Left lung (tissue), 10 donors: ENCODE results near the gene FLT3LG. TPM values are rescaled to one million over a fixed set of nuclear protein-coding genes. Genes with fewer than 3 reads are reported as not detected.

Source experiments
- ATAC-seq: fragments of 200-7000 bp; cut with Tn5 transposase; one replicate; pipeline ENCODE4 v1.9.1; 2020; ENCODE audit warnings: moderate library complexity
- DNase-seq, 4 donors: peaks; one replicate each; pipeline ENCODE4 v3.0.0-alpha.2; 2013 to 2020
- H3K27ac ChIP-seq, 2 donors: fragments of 200-600 bp; sonication (generic) in 1 of 2; one replicate each; pipeline versions ENCODE4 v1.5.0 to v1.8.0; 2020 to 2021
- H3K27me3 ChIP-seq, 2 donors: fragments of 200-600 bp; sonication (generic) in 1 of 2; one replicate each; pipeline versions ENCODE4 v1.5.0 to v1.8.0; 2020 to 2021
- H3K36me3 ChIP-seq, 2 donors: fragments of 200-600 bp; sonication (generic) in 1 of 2; one replicate each; pipeline versions ENCODE4 v1.5.0 to v1.8.0; 2020 to 2021
- H3K4me1 ChIP-seq, 2 donors: fragments of 200-600 bp; one replicate each; pipeline ENCODE4 v1.8.0; 2021
- H3K4me3 ChIP-seq, 2 donors: fragments of 200-600 bp; sonication (generic) in 1 of 2; one replicate each; pipeline versions ENCODE4 v1.5.0 to v1.8.0; 2020 to 2021; ENCODE audit warnings: mild to moderate bottlenecking in 1 of 2
- H3K9me3 ChIP-seq, 2 donors: fragments of 200-600 bp; sonication (generic) in 1 of 2; one replicate each; pipeline versions ENCODE4 v1.5.0 to v1.8.0; 2020 to 2021
- intact Hi-C, 2 donors: fragments of 100-400 bp; cut with DNase I; formaldehyde crosslinking; loops; one replicate each; pipeline versions ENCODE4 v1.11.2 to v1.14.2; 2022
- polyA plus RNA-seq, 6 donors: library from polyadenylated mRNA; unstranded; fragments of 120-200 nt; gene quantifications; one replicate each; pipeline ENCODE4 v1.2.1, GENCODE V29; 2013; ENCODE audit not compliant: insufficient read length in 6 of 6
- total RNA-seq, 2 donors: library from RNA; stranded (reverse); fragmentation: NEBNext Ultra II Directional; extraction: Animal tissue kit (Norgen Biotek cat#: 25700); gene quantifications; one replicate each; pipeline ENCODE4 v1.2.1, GENCODE V29; 2021
- TF ChIP-seq, protein P1 (sequence below), 2 donors: fragments of 200-600 bp; sonication (generic) in 1 of 2; IDR thresholded peaks; one replicate each; pipeline versions ENCODE4 v1.5.0 to v1.8.0; 2021; ENCODE audit warnings: antibody characterized with exemption in 2 of 2
- donor health status: DM: no; HTN: yes; CAD: no.
- donor health status: DM: no; HTN: no; CAD: no.

FLT3LG gene
- total and polyA plus RNA-seq, 8 donors, result 6.7 to 10.1 (median 7.4) TPM

DNA sequence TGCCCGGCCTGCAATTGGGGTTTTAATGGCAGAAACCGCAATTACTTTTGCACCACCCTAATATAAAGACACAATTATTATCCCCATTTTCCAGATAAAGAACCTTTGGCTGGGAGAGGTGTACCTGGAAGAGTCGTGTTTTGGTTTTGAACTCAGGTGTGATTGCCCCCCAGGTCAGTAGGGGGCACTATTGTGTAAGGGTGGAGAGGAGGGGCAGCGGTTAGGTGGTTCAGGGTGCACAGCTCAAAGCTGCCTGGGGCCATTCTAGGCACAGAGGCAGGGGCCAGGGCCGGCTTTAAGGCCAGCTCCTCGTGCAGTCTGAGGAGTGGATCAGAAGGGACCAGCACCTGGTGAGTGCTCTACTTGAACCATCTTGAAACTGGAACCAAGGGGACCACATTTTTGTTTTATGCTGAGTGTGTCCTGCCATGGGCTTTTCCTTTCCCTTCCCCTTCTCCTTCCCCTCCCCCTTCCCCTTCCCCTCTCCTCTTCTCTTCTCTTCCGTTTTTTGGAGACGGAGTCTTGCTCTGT is 32.6 kb downstream of the FLT3LG start:
- intact Hi-C loops, result loop anchor here in 1 of 2 donors (5.0 kb wide), 1 partner anchor 41 kb away; no protein-coding TSS in a partner anchor
- ATAC-seq (peak; percentile 89), DNase-seq (no peak)
- Histone ChIP-seq H3K27ac (no peak overlapping the region), H3K27me3 (no peaks in the 10 kb centered on the region), H3K4me1 (peaks cover 0 to 13% of the 10 kb centered on the region in 2 donors), H3K9me3 (no peaks in the 10 kb centered on the region), H3K4me3 (no peak overlapping the region), H3K36me3 (no peaks in the 10 kb centered on the region)
- TF ChIP-seq, protein P1, sequence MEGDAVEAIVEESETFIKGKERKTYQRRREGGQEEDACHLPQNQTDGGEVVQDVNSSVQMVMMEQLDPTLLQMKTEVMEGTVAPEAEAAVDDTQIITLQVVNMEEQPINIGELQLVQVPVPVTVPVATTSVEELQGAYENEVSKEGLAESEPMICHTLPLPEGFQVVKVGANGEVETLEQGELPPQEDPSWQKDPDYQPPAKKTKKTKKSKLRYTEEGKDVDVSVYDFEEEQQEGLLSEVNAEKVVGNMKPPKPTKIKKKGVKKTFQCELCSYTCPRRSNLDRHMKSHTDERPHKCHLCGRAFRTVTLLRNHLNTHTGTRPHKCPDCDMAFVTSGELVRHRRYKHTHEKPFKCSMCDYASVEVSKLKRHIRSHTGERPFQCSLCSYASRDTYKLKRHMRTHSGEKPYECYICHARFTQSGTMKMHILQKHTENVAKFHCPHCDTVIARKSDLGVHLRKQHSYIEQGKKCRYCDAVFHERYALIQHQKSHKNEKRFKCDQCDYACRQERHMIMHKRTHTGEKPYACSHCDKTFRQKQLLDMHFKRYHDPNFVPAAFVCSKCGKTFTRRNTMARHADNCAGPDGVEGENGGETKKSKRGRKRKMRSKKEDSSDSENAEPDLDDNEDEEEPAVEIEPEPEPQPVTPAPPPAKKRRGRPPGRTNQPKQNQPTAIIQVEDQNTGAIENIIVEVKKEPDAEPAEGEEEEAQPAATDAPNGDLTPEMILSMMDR (IDR thresholded peaks at IDR 0.05), result peak; percentile 54 to 66

DNA sequence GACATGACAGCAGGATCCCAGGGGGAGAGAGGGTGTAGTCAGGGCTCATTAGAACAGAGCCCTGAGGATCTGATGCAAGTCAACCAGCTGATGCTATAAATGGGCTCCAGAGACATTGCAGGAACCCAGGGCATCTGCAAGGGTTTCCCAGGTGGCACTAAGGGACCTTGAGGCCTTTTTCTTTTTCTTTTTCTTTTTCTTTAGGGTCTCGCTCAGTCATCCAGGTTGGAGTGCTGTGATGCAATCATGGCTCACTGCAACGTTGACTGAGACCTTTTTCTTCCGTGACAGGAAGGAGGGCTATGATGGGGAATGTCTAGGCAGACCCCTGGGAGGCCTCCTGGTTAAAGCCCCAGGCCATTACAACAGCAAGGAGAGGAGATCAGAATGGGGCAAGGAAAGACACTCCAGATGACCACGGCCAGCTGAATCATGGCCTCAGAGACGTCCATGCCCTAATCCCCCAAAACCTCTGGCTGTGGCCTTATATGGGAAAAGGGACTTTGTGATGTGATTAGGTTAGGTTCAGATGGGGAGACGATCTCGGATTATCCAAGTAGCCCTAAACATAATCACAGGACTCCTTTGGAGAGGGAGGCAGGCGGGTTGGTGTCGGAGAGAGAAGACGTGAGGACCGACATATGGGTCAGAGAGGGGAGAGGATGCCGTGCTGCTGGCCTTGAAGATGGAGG is 33.9 kb downstream of the FLT3LG start:
- Histone ChIP-seq H3K27me3 (no peaks in the 10 kb centered on the region), H3K4me3 (no peak overlapping the region), H3K4me1 (peaks cover 0 to 23% of the 10 kb centered on the region in 2 donors), H3K27ac (no peak overlapping the region), H3K9me3 (no peaks in the 10 kb centered on the region), H3K36me3 (no peaks in the 10 kb centered on the region)
- intact Hi-C loops, result loop anchor here in 1 of 2 donors (5.0 kb wide), 1 partner anchor 39 kb away; no protein-coding TSS in a partner anchor
- TF ChIP-seq, protein P1 (IDR thresholded peaks at IDR 0.05), result no peak
- no peak for ATAC-seq
- no peak for DNase-seq

DNA sequence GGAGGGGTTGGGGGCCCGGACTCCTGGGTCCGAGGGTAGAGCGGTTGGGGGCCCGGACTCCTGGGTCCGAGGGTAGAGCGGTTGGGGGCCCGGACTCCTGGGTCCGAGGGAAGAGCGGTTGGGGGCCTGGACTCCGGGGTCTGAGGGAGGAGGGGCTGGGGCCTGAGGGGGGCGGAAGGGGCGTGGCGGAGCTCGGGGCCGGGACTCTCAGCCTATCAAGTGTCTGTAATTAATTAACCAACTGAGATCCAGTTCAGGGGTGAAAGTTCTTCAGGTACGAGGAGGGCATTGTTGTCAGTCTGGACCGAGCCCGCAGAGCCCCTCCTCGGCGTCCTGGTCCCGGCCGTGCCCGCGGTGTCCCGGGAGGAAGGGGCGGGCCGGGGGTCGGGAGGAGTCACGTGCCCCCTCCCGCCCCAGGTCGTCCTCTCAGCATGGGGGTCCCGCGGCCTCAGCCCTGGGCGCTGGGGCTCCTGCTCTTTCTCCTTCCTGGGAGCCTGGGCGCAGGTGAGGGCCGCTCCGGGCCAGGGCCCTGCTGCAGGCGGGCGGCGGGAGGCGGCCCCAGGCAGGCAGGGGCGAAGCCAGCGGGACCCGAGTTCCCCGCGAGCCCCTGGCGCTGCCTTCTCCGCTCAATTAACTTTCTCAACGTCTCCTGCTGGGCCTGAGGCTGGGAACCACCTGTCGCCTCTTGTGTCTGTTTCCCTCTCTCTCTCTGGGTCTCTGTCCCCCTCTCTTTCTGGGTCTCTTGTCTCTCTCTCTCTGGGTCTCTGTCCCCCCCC is 39.1 kb downstream of the FLT3LG start:
- intact Hi-C loops, result no loop called here

DNA sequence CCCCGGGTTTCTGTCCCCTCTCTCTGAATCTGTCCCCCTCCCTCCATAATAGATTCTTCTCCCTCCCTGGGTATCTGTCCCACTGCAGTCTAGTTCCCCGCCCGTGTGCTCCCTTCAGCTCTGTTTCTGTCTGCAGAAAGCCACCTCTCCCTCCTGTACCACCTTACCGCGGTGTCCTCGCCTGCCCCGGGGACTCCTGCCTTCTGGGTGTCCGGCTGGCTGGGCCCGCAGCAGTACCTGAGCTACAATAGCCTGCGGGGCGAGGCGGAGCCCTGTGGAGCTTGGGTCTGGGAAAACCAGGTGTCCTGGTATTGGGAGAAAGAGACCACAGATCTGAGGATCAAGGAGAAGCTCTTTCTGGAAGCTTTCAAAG is 39.7 kb downstream of the FLT3LG start:
- no peaks in the 10 kb centered on the region for H3K27me3 ChIP-seq
- peaks cover 0 to 59% of the 10 kb centered on the region in 2 donors for H3K4me1 ChIP-seq
- peaks cover 0 to 10% of the 10 kb centered on the region in 2 donors for H3K36me3 ChIP-seq
- intact Hi-C loops, result no loop called here
- TF ChIP-seq, protein P1 (IDR thresholded peaks at IDR 0.05), result no peak
- H3K4me3 ChIP-seq, result peak overlapping the region; percentile 72 to 74
- ATAC-seq (peak; percentile 5), DNase-seq (peak in 1 of 4 donors; percentile 81)
- peak overlapping the region; percentile 91 for H3K27ac ChIP-seq
- no peaks in the 10 kb centered on the region for H3K9me3 ChIP-seq

More for the DNA sequence above, 39.1 kb downstream of the FLT3LG start:
- no peaks in the 10 kb centered on the region for H3K9me3 ChIP-seq
- H3K36me3 ChIP-seq, result peaks cover 0 to 4% of the 10 kb centered on the region in 2 donors
- ATAC-seq (peak; percentile 80), DNase-seq (peak; percentile 51 to 83 (median 68))
- peak overlapping the region; percentile 91 for H3K27ac ChIP-seq
- H3K27me3 ChIP-seq, result no peaks in the 10 kb centered on the region
- H3K4me3 ChIP-seq, result peak overlapping the region; percentile 72 to 74
- TF ChIP-seq, protein P1 (IDR thresholded peaks at IDR 0.05), result no peak
- peaks cover 0 to 59% of the 10 kb centered on the region in 2 donors for H3K4me1 ChIP-seq

DNA sequence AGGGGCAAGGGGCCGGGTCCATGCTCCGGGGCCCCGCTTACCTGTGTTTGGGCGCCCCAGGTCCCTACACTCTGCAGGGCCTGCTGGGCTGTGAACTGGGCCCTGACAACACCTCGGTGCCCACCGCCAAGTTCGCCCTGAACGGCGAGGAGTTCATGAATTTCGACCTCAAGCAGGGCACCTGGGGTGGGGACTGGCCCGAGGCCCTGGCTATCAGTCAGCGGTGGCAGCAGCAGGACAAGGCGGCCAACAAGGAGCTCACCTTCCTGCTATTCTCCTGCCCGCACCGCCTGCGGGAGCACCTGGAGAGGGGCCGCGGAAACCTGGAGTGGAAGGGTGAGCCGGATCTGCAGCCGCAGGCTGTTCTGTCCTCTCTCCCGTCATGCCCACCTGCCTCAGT is 40.1 kb downstream of the FLT3LG start:
- TF ChIP-seq, protein P1 (IDR thresholded peaks at IDR 0.05), result no peak
- peak in 1 of 4 donors; percentile 75 for DNase-seq
- Histone ChIP-seq H3K27ac (peak overlapping the region in 1 of 2 donors; percentile 91), H3K9me3 (no peaks in the 10 kb centered on the region), H3K36me3 (peaks cover 0 to 14% of the 10 kb centered on the region in 2 donors), H3K4me3 (peak overlapping the region; percentile 72 to 74), H3K4me1 (peaks cover 0 to 59% of the 10 kb centered on the region in 2 donors), H3K27me3 (no peaks in the 10 kb centered on the region)
- intact Hi-C loops, result no loop called here
- ATAC-seq, result peak; percentile 6
